ENCODE results near the gene GLI3. TPM values are rescaled to one million over a fixed set of nuclear protein-coding genes. Genes with fewer than 3 reads are reported as not detected.

The GLI3 gene
- total RNA-seq, 1 experiment from 2014 or later: 45.0 TPM

GRCh38 chr7:42095791-42096190 lies 141.2 kb downstream of the GLI3 start:
- Histone ChIP-seq H2BK5ac (ENCODE audit: insufficient read length, low read length) (no peak overlapping the region), H3K18ac (ENCODE audit: insufficient read length, low read depth, low read length) (no peak overlapping the region), H3K9ac (ENCODE audit: extremely low read depth, insufficient read length, low read length) (no peak overlapping the region), H3K56ac (ENCODE audit: insufficient read length, low read depth, low read length) (no peak overlapping the region), H2BK15ac (ENCODE audit: low read depth, low read length) (no peak overlapping the region), H2AK5ac (ENCODE audit: insufficient read length, low read length) (no peak overlapping the region), H3K27ac (ENCODE audit: insufficient read length, low read depth, low read length) (no peak overlapping the region), H4K8ac (replicated peaks; ENCODE audit: insufficient read length, low read depth, low read length) (no peak overlapping the region), H3K23ac (ENCODE audit: insufficient read length, low read depth, low read length) (no peak overlapping the region), H3K23me2 (ENCODE audit: insufficient read length, low read depth, low read length, poor library complexity, severe bottlenecking) (no peaks in the 10 kb centered on the region), H3K14ac (ENCODE audit: insufficient read depth, low read length) (no peak overlapping the region), H3T11ph (ENCODE audit: low read length) (no peak overlapping the region), H4K91ac (ENCODE audit: insufficient read length, low read depth, low read length) (no peak overlapping the region), H3K79me2 (ENCODE audit: insufficient read depth, low read length) (no peaks in the 10 kb centered on the region), H3K9me3 (ENCODE audit: control insufficient read depth, low read depth, low read length) (no peaks in the 10 kb centered on the region), H2BK120ac (ENCODE audit: low read depth, low read length, poor library complexity, severe bottlenecking) (no peak overlapping the region), H3K4me2 (ENCODE audit: insufficient read depth, insufficient read length, low read length) (no peak overlapping the region), H3K4me1 (ENCODE audit: insufficient read depth, low read length) (peaks cover 7% of the 10 kb centered on the region; the same call in 1 of the 2 replicates), H4K20me1 (ENCODE audit: control insufficient read depth, insufficient read depth, insufficient read length) (no peaks in the 10 kb centered on the region), H2AFZ (ENCODE audit: low read length) (no peak overlapping the region), H3K4ac (ENCODE audit: low read depth, low read length) (no peak overlapping the region), H3K79me1 (ENCODE audit: insufficient read depth, low read depth, low read length, poor library complexity, severe bottlenecking) (no peaks in the 10 kb centered on the region), H2BK20ac (ENCODE audit: low read depth, low read length, poor library complexity, severe bottlenecking) (no peak overlapping the region), H4K5ac (ENCODE audit: insufficient read length, low read depth, low read length) (no peak overlapping the region), H2BK12ac (ENCODE audit: insufficient read length, low read depth, low read length) (no peak overlapping the region), H3K27me3 (ENCODE audit: insufficient read depth, low read length) (peaks cover 46% of the 10 kb centered on the region)
- Mint-ChIP-seq H3K4me1 (peaks cover 50 to 51% of the 10 kb centered on the region in 2 experiments), H3K9me3 (peaks cover 2 to 8% of the 10 kb centered on the region in 2 experiments; a peak in 3 of 5 replicates), H3K27me3 (ENCODE audit: low read depth) (peaks cover 50% of the 10 kb centered on the region), H3K4me3 (no peak overlapping the region), H3K36me3 (ENCODE audit: insufficient read depth in 1 of 3, low read depth in 3 of 3) (peaks cover 8 to 13% (median 9%) of the 10 kb centered on the region in 3 experiments), H3K27ac (no peak overlapping the region)
- DNase-seq: no peak
- TF ChIP-seq, protein P1, sequence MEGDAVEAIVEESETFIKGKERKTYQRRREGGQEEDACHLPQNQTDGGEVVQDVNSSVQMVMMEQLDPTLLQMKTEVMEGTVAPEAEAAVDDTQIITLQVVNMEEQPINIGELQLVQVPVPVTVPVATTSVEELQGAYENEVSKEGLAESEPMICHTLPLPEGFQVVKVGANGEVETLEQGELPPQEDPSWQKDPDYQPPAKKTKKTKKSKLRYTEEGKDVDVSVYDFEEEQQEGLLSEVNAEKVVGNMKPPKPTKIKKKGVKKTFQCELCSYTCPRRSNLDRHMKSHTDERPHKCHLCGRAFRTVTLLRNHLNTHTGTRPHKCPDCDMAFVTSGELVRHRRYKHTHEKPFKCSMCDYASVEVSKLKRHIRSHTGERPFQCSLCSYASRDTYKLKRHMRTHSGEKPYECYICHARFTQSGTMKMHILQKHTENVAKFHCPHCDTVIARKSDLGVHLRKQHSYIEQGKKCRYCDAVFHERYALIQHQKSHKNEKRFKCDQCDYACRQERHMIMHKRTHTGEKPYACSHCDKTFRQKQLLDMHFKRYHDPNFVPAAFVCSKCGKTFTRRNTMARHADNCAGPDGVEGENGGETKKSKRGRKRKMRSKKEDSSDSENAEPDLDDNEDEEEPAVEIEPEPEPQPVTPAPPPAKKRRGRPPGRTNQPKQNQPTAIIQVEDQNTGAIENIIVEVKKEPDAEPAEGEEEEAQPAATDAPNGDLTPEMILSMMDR (conservative IDR thresholded peaks at IDR 0.05): no peak
- no CpG with 5 or more reads among the region's 7 CpGs for WGBS (ENCODE audit: extremely low coverage, insufficient read length, low lambda C conversion rate)
